ENCODE measurements around the gene UTP20. TPM values are rescaled to one million over a fixed set of nuclear protein-coding genes. Genes with fewer than 3 reads are reported as not detected.
"Not testable (repeated sequence)": the region's sequence is repeated elsewhere in the genome, so short reads cannot be mapped to it uniquely, and the experiment has no call there.

UTP20 gene
- total and polyA plus RNA-seq, 2 experiments from 2014 or later: 4.1 to 13.4 TPM

DNA sequence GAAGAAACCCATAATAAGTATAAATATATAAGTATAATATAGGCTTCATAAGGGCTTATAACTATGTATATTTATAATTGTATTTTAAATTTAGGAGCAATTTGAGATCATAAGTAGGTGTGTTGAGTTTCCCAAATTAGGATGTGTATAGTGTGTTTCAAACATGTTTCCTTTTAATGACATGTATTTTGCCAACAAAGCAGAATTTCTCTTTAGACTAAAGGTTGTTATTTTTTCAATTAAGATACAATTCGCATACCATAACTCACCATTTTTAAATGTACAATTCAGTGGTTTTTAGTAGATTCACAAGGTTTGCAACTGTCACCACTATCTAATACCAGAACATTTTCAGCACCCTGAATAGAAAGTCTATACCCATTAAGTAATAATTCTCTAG lies 135.3 kb downstream of the UTP20 start:
- WGBS, 2 experiments (ENCODE audit: low coverage in 1 of 2, low lambda C conversion rate in 2 of 2, missing lambda C conversion rate in 2 of 2): 95% methylated on average over 1 of the region's 1 CpG
- DNase-seq: no peak
- no peaks in the 10 kb centered on the region for H3K79me2 ChIP-seq (ENCODE audit: insufficient read depth)
- H3K27me3 ChIP-seq (replicated peaks; ENCODE audit: insufficient read depth): no peaks in the 10 kb centered on the region
- no peaks in the 10 kb centered on the region for H3K9me2 ChIP-seq (ENCODE audit: insufficient read depth)
- TF ChIP-seq EZH2phosphoT487 (IDR thresholded peaks at IDR 0.05; ENCODE audit: insufficient read depth, low read depth) (no peak), EZH2 (IDR thresholded peaks at IDR 0.05; ENCODE audit: insufficient read depth, poor library complexity, severe bottlenecking) (no peak)
- no peak overlapping the region for H3K4me2 ChIP-seq (ENCODE audit: unreplicated experiment)
- no peaks in the 10 kb centered on the region for H3K9me3 ChIP-seq (ENCODE audit: low read depth)
- H3K9ac ChIP-seq: no peak overlapping the region
- no peaks in the 10 kb centered on the region for H4K20me1 ChIP-seq (ENCODE audit: insufficient read depth)
- no peaks in the 10 kb centered on the region for H3K36me3 ChIP-seq (ENCODE audit: low read depth)
- no peak overlapping the region for H3K27ac ChIP-seq
- no peak overlapping the region for H2AFZ ChIP-seq
- no peaks in the 10 kb centered on the region for H3F3A ChIP-seq (ENCODE audit: insufficient read depth)
- H3K4me3 ChIP-seq: no peak overlapping the region
- no peaks in the 10 kb centered on the region for H3K4me1 ChIP-seq (ENCODE audit: insufficient read depth)
- in situ Hi-C loops (cut with MboI): no loop called here

GRCh38 chr12:101422066-101422465 lies 142.2 kb downstream of the UTP20 start:
- H3K27me3 ChIP-seq (replicated peaks; ENCODE audit: insufficient read depth); H3F3A ChIP-seq (ENCODE audit: insufficient read depth); H3K79me2 ChIP-seq (ENCODE audit: insufficient read depth); in situ Hi-C loops (cut with MboI); H2AFZ ChIP-seq; H3K9ac ChIP-seq; H3K4me3 ChIP-seq; H4K20me1 ChIP-seq (ENCODE audit: insufficient read depth); H3K27ac ChIP-seq; DNase-seq; H3K36me3 ChIP-seq (ENCODE audit: low read depth); H3K9me2 ChIP-seq (ENCODE audit: insufficient read depth); H3K4me1 ChIP-seq (ENCODE audit: insufficient read depth); H3K9me3 ChIP-seq (ENCODE audit: low read depth); H3K4me2 ChIP-seq (ENCODE audit: unreplicated experiment): not testable (repeated sequence)
- 68 to 75% methylated on average over 4 of the region's 4 CpGs for WGBS, 2 experiments (ENCODE audit: low coverage in 1 of 2, low lambda C conversion rate in 2 of 2, missing lambda C conversion rate in 2 of 2)

GRCh38 chr12:101424620-101425019 lies 144.7 kb downstream of the UTP20 start:
- 39 to 45% methylated on average over 2 of the region's 2 CpGs for WGBS, 2 experiments (ENCODE audit: low coverage in 1 of 2, low lambda C conversion rate in 2 of 2, missing lambda C conversion rate in 2 of 2)
- Histone ChIP-seq H3K27ac (no peak overlapping the region), H3K9me3 (ENCODE audit: low read depth) (no peaks in the 10 kb centered on the region), H3K36me3 (ENCODE audit: low read depth) (no peaks in the 10 kb centered on the region), H2AFZ (no peak overlapping the region), H3K4me1 (ENCODE audit: insufficient read depth) (no peaks in the 10 kb centered on the region), H3F3A (ENCODE audit: insufficient read depth) (no peaks in the 10 kb centered on the region), H3K9me2 (ENCODE audit: insufficient read depth) (no peaks in the 10 kb centered on the region), H3K4me3 (no peak overlapping the region), H3K27me3 (replicated peaks; ENCODE audit: insufficient read depth) (no peaks in the 10 kb centered on the region), H4K20me1 (ENCODE audit: insufficient read depth) (no peaks in the 10 kb centered on the region), H3K79me2 (ENCODE audit: insufficient read depth) (no peaks in the 10 kb centered on the region), H3K9ac (no peak overlapping the region), H3K4me2 (ENCODE audit: unreplicated experiment) (no peak overlapping the region)
- DNase-seq: no peak
- TF ChIP-seq EZH2phosphoT487 (IDR thresholded peaks at IDR 0.05; ENCODE audit: insufficient read depth, low read depth): no peak
- no peak for TF ChIP-seq EZH2 (IDR thresholded peaks at IDR 0.05; ENCODE audit: insufficient read depth, poor library complexity, severe bottlenecking)
- in situ Hi-C loops (cut with MboI): no loop called here

DNA sequence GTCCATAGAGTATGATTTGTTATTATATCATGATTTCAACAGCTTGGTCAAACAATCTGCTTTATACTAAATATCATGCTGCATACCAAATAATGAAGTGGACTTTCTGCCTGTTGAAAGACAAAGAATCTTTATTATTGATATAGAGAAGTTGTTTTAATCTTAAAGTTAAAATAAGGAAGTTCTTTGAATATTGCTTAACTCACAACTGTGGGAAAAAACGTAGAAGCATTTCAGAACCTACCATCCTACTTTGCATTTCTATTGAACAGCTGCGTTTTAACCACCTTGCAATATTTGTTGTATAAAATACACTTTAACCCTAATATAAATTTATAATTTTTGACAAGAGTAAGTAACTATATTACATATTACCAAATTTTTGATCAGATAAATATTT lies 150.6 kb downstream of the UTP20 start:
- 13 to 24% methylated on average over 2 of the region's 2 CpGs for WGBS, 2 experiments (ENCODE audit: low coverage in 1 of 2, low lambda C conversion rate in 2 of 2, missing lambda C conversion rate in 2 of 2)
- Histone ChIP-seq H4K20me1 (ENCODE audit: insufficient read depth) (no peaks in the 10 kb centered on the region), H3K27ac (no peak overlapping the region), H3K4me2 (ENCODE audit: unreplicated experiment) (no peak overlapping the region), H3F3A (ENCODE audit: insufficient read depth) (no peaks in the 10 kb centered on the region), H3K9me2 (ENCODE audit: insufficient read depth) (no peaks in the 10 kb centered on the region), H3K4me3 (no peak overlapping the region), H3K79me2 (ENCODE audit: insufficient read depth) (no peaks in the 10 kb centered on the region), H3K36me3 (ENCODE audit: low read depth) (no peaks in the 10 kb centered on the region), H3K9ac (no peak overlapping the region), H3K4me1 (ENCODE audit: insufficient read depth) (no peaks in the 10 kb centered on the region), H3K9me3 (ENCODE audit: low read depth) (no peaks in the 10 kb centered on the region), H2AFZ (no peak overlapping the region), H3K27me3 (replicated peaks; ENCODE audit: insufficient read depth) (no peaks in the 10 kb centered on the region)
- DNase-seq: no peak
- TF ChIP-seq EZH2phosphoT487 (IDR thresholded peaks at IDR 0.05; ENCODE audit: insufficient read depth, low read depth): no peak
- in situ Hi-C loops (cut with MboI): no loop called here

- Histone ChIP-seq H3K4me1 (ENCODE audit: insufficient read depth) (no peaks in the 10 kb centered on the region), H2AFZ (no peak overlapping the region), H3K27me3 (replicated peaks; ENCODE audit: insufficient read depth) (no peaks in the 10 kb centered on the region), H3K4me3 (no peak overlapping the region), H3K9me2 (ENCODE audit: insufficient read depth) (no peaks in the 10 kb centered on the region), H3K79me2 (ENCODE audit: insufficient read depth) (no peaks in the 10 kb centered on the region), H3K9ac (no peak overlapping the region), H3F3A (ENCODE audit: insufficient read depth) (no peaks in the 10 kb centered on the region), H3K36me3 (ENCODE audit: low read depth) (no peaks in the 10 kb centered on the region), H4K20me1 (ENCODE audit: insufficient read depth) (no peaks in the 10 kb centered on the region), H3K27ac (no peak overlapping the region), H3K9me3 (ENCODE audit: low read depth) (no peaks in the 10 kb centered on the region), H3K4me2 (ENCODE audit: unreplicated experiment) (no peak overlapping the region)
- no peak for DNase-seq
- in situ Hi-C loops (cut with MboI): no loop called here
- TF ChIP-seq EZH2 (IDR thresholded peaks at IDR 0.05; ENCODE audit: insufficient read depth, poor library complexity, severe bottlenecking) (no peak), EZH2phosphoT487 (IDR thresholded peaks at IDR 0.05; ENCODE audit: insufficient read depth, low read depth) (no peak)
Measured at GRCh38 chr12:101436136-101436535, 156.2 kb downstream of the UTP20 start.

Small RNA genes within 50 kb of the gene (small RNA-seq; reads per million reads assigned to genes)
- not detected for gene RNU6-1068P (ENCODE audit: low read depth, low replicate concordance)
- not detected for gene RPS27P23 (ENCODE audit: low read depth, low replicate concordance)

Other genes starting within 250 kb of the UTP20 start
- not detected in 2 replicates for gene SLC5A8, start 69.9 kb upstream of the UTP20 start, total RNA-seq (2014; rRNA removed; shearing (Covaris generic))
- gene SLC5A8, start 69.9 kb upstream of the UTP20 start, polyA plus RNA-seq (2016; fragmentation: Nextera tagmentation; extraction: Ambion mirVana): not detected in 2 replicates
- 80.2 and 92.6 TPM in 2 replicates for gene ARL1, start 127.7 kb downstream of the UTP20 start, total RNA-seq (2014; rRNA removed; shearing (Covaris generic))
- 140 and 150 TPM in 2 replicates for gene ARL1, start 127.7 kb downstream of the UTP20 start, polyA plus RNA-seq (2016; fragmentation: Nextera tagmentation; extraction: Ambion mirVana)
- not detected in 2 replicates for gene SPIC, start 195.2 kb downstream of the UTP20 start, total RNA-seq (2014; rRNA removed; shearing (Covaris generic))
- gene SPIC, start 195.2 kb downstream of the UTP20 start, polyA plus RNA-seq (2016; fragmentation: Nextera tagmentation; extraction: Ambion mirVana): not detected in 2 replicates

Measured in GM23248 (cell line).